Retinal pigment epithelial cell (primary cell): ENCODE measurements around the gene MPDZ.

Source experiments
- DNase-seq: peaks from one replicate; pipeline ENCODE4 v3.0.0-alpha.2; 2010; ENCODE audit warnings: low read depth
- H3K4me3 ChIP-seq: 2 replicates; pipeline ENCODE4 v1.5.1; 2011; ENCODE audit warnings: mild to moderate bottlenecking, low read length, control low read depth, moderate library complexity
- CTCF ChIP-seq: conservative IDR thresholded peaks from 2 replicates; pipeline ENCODE4 v1.5.1; 2011; ENCODE audit warnings: low read depth, low read length, control low read depth, inconsistent platforms

Gene MPDZ

DNA sequence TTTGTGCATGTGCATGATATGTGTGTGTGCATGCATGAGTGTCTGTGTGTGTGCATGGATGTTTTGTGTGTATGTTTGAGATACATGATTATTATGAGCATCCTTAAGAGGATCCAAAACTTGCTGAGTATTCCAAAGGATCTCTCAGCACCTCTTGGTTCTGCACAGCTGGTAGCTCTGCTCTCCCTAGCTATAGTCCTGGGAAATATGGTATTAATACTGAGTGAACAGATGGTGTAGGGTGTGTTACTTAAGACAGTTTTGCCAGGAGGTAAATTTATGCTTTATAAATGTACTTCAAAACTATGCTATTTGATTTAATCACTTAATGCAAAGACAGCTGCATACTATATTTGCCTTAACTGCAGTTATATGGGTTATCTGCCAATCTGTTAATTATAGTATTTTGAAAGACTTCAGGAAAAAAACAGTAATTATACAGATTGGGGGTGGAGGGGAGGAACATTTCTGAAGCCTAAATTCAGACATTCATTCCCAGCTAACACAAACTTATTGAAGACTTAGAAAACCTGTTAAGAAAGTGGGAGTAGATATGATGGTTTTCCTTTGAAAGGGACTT lies 215.5 kb downstream of the MPDZ start:
- H3K4me3 ChIP-seq: no peak overlapping the region
- TF ChIP-seq CTCF: no peak
- DNase-seq: no peak

GRCh38 chr9:13061390-13061789 lies 218.1 kb downstream of the MPDZ start:
- no peak for DNase-seq
- no peak for TF ChIP-seq CTCF
- no peak overlapping the region for H3K4me3 ChIP-seq
